GM21529 (cell line): ENCODE data around the gene PAX2.

Experiments
- ATAC-seq: cut with Tn5 transposase; IDR thresholded peaks from one replicate; pipeline ENCODE4 v1.9.1; 2021; ENCODE audit not compliant: unreplicated experiment

PAX2 gene

GRCh38 chr10:100784126-100784525 lies 38.7 kb downstream of the PAX2 start:
- ATAC-seq, result no peak

- ATAC-seq, result no peak
Measured at GRCh38 chr10:100786591-100786990, 41.2 kb downstream of the PAX2 start.

GRCh38 chr10:100788002-100788903 lies 42.9 kb downstream of the PAX2 start:
- no peak for ATAC-seq

GRCh38 chr10:100790761-100791208 lies 45.4 kb downstream of the PAX2 start:
- no peak for ATAC-seq

- ATAC-seq, result no peak
Measured at GRCh38 chr10:100791369-100792058, 46.1 kb downstream of the PAX2 start.

- ATAC-seq, result no peak
Measured at GRCh38 chr10:100792574-100792973, 47.2 kb downstream of the PAX2 start.

GRCh38 chr10:100793055-100793454 lies 47.7 kb downstream of the PAX2 start:
- no peak for ATAC-seq

DNA sequence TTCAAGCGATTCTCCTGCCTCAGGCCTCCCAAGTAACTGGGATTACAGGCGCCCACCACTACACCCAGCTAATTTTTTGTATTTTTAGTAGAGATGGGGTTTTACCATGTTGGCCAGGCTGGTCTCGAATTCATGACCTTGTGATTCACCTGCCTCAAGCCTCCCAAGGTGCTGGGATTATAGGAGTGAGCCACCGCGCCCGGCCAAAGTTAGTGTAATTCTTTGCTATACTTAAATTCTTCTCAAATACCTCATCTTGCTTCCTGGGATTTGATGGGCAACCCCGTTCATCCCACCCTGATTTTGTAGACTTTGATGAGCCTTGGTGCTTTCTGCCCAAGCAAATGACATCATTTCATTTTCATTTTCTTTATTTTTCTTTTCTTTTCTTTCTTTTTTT lies 54.5 kb downstream of the PAX2 start:
- no peak for ATAC-seq

DNA sequence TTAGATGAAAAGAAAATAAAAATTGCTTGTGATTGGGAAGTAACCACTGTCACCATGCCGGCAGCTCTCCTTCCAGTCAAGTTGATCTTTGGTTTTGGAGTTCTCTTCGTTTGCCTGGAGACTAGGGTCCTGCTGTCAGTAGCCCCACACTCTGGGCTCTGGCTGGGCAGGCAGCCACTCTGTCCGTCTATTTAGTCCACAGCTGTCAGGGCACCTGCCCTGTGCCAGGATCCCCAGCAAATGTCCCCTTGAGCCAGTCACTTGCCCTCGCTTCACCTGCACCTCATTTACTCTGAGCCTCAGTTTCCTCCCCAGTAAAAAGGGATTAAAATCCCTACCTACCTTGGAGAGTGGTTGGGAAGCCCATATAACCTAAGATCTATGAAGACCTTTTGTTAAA lies 55.5 kb downstream of the PAX2 start:
- no peak for ATAC-seq

DNA sequence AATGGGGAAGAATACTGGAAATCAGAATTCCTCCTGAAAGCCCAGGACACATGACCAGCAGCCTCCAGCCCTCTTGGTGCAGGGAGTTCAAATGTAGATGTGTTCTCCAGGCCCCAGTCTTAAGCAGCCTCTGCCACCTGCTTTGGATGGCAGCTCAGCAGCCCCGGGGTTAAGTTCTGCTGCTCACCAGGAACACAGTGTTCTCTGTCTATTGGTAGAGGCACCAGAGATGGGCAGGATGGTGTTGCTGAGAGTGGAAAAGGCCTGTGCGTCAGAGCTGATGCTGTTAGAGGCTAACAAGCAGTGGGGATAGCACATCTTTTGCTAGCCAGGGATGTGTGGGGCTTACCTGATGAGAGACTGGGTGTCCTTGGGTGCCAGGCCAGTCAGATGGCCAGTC lies 56.8 kb downstream of the PAX2 start:
- no peak for ATAC-seq

- ATAC-seq, result no peak
Measured at GRCh38 chr10:100802607-100803006, 57.2 kb downstream of the PAX2 start.

DNA sequence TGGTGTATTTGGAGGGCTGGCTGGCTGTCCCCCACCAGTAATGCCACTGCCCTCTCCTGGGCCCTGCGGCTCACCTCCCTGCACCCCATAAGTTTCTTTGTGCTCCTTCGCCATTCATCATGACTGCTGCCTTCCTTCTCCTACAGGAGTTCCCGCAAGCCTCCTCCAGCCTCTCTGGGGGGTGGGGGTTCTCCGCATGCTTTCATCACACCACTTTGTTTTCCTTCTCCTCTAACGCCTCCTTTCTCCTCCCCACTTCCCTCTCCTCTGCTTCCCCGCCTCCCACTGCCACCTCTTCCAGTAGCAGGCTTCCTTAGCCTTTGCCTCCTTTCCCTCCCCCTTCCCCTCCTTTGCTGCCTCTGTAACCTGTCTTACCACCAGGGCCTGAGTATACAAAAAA lies 58.1 kb downstream of the PAX2 start:
- no peak for ATAC-seq

DNA sequence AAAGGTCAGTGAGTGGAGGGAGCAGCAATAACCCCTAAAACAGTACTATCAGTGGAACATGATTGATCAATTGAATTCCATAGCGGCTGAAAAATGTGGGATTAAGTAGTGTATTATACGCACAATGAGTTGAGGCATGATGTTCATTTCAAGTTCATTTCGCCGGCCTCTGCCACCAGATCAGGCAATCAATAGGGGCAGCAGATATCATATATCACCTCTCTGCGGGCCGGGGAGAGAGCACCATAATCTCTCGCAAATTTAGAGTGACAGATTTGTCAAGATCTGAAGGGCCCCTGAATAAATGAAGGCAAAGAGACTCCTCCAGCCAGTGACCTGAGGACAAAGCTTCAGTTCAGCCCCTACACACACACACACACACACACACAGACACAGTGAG lies 58.5 kb downstream of the PAX2 start:
- ATAC-seq, result no peak

DNA sequence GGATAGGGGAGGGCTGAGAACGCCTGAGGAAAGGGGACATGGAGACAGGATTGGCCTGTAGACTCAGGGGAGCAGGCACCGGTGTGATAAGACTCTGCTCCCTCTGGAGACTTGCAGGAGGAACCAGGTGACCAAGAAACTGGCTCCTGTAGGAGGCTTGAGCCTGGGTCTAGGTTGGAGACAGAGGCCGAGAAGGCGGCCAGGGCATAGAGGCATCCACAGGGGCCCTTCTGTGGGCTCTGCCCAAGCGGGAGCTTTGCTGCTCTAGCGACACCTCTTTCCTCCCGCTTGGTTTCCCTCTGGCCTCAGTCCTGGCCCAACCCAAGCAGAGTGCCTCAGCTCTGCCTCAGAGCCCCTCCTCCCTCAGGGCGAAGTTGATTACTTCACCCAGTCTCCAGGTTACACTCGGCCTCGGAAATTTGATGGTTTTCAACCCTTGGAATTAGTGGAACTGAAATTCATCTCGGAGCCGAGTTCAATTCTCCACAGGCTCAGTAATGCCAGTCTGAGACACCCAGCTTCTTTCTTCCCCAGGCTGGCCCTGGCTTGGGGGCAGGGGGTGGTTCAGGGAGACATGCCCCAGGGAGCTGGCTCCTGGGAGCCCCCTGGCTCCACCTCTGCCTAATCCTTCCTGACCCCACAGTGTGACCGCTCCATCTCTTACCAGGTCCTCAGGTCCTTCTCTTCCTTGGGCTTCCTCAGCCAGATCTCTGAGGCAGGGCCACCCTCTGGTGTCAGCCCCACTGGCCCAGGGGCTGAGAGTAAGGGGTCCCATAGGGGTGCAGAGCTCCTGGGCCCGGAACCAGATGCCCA lies 60.4 kb downstream of the PAX2 start:
- no peak for ATAC-seq

- ATAC-seq, result no peak
Measured at GRCh38 chr10:100806356-100806645, 60.9 kb downstream of the PAX2 start.

- no peak for ATAC-seq
Measured at GRCh38 chr10:100807241-100807951, 62.0 kb downstream of the PAX2 start.

DNA sequence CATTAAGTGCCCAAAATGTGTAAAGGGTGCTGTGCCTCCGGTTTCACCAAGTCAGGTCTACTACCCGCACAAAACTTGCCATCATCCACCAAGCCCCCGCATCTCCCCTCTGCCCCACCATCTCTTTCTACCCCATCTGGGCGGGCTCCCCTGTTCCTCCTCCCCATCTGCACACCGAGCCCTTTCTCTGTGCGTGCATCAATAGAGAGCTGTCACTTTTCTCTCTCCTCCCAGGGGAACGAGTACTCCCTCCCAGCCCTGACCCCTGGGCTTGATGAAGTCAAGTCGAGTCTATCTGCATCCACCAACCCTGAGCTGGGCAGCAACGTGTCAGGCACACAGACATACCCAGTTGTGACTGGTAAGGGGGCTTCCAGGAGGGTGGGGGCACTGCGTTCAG lies 63.5 kb downstream of the PAX2 start:
- ATAC-seq, result no peak

DNA sequence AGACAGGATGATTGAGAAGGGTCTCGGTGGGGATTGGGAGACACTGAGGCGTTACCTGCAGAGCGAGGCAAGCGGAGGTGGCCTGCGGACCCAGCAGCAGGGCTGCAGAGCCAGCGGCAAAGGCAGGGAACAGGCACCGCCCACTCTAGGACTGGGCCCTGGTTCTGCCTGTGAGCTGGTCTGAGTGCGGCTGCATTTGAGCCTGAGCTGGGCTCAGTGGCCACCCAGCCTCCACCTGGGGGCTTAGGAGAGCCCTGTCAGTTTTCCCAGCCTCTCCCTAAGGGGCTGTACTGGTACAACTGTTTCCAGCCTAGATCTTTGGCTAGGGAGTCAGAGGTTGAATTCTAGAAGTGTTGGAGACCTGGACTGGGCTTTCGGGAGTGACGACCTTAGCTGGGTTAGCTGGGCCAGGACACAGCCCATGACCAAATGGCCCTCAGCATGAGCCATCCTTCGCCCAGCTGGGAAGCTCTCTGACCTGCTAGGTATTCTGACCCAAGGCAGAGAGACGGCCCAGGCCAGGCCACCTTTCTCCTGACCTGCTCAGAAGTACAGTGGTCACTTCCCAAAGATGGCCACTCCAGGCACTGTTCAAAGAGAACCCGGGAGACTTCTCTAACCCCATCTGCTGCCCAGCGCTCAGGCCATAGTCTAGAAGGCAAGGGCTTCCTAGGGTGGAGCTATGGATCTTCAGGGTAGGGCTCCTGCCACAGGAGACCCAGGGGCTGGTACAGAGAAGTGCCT lies 64.9 kb downstream of the PAX2 start:
- no peak for ATAC-seq

- no peak for ATAC-seq
Measured at GRCh38 chr10:100810835-100811116, 65.4 kb downstream of the PAX2 start.

DNA sequence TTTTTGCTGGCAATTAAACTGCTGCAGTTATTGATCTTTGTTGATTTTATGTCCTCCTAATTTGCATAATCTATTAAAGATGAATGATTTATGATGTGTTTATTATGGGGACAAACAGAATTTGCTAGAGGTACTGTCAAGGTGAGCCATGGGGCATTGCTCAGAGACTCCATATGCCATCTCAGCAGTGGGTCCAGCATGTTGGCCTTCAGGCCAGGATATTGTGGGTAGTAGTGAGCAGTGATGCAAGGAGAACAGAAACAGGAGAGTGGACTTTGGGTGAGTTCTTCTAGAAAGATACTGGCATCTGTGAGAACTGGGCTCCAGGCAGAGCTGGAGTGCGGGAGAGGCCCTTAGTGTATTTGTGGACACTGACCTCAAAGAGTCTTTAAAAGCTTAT lies 65.9 kb downstream of the PAX2 start:
- ATAC-seq, result no peak
